GM19452 (cell line): ENCODE results near the gene TRAF2.

Source experiments
- ATAC-seq: cut with Tn5 transposase; IDR thresholded peaks from one replicate; pipeline ENCODE4 v1.9.1; 2021; ENCODE audit not compliant: unreplicated experiment

Gene TRAF2

GRCh38 chr9:136973618-136974617 lies 87.6 kb downstream of the TRAF2 start:
- ATAC-seq, result no peak

- ATAC-seq, result no peak
These were observed 88.7 kb downstream of the TRAF2 start for GRCh38 chr9:136974817-136975535.

- ATAC-seq, result no peak
These were observed 89.3 kb downstream of the TRAF2 start for GRCh38 chr9:136975644-136976043.
